HEK293 (cell line): ENCODE measurements around the gene FAM131B.

Source experiments
- CTCF ChIA-PET: fragments of 350-600 bp; formaldehyde crosslinking; extraction: SDS; loops from one replicate; lab custom pipeline; 2021; ENCODE audit warnings: antibody characterized with exemption; lab: Yijun Ruan, JAX
- POLR2A ChIA-PET: fragments of 300-600 bp; formaldehyde crosslinking; extraction: SDS; loops from one replicate; lab custom pipeline; 2020; ENCODE audit warnings: antibody characterized with exemption, inconsistent platforms; lab: Yijun Ruan, JAX
- H3K27ac ChIP-seq: fragments of 200-500 bp; sonication (Bioruptor generic); 2 replicates; pipeline ENCODE4 v1.5.1; 2014; ENCODE audit warnings: low read depth, low read length, control low read depth, inconsistent platforms; ENCODE audit errors: extremely low read depth
- H3K36me3 ChIP-seq, 2 experiments: fragments of 200-500 bp in 1 of 2; sonication (Bioruptor generic) in 1 of 2; 1 replicate in 1 of 2; 2 replicates in 1 of 2; pipeline ENCODE4 v1.5.1; 2014 to 2017; ENCODE audit warnings: inconsistent platforms in 2 of 2, low read length in 2 of 2; ENCODE audit not compliant: control insufficient read depth in 2 of 2, insufficient read depth in 1 of 2
- H3K4me1 ChIP-seq: fragments of 200-500 bp; sonication (Bioruptor generic); 2 replicates; pipeline ENCODE4 v1.5.1; 2014; ENCODE audit warnings: mild to moderate bottlenecking, low read length, inconsistent platforms; ENCODE audit not compliant: control insufficient read depth, insufficient read depth
- H3K4me3 ChIP-seq: 2 replicates; pipeline ENCODE4 v1.5.1; 2011; ENCODE audit warnings: low read depth, mild to moderate bottlenecking, control low read depth, low read length, moderate library complexity
- H3K9me3 ChIP-seq: fragments of 200-500 bp; sonication (Bioruptor generic); 2 replicates; pipeline ENCODE4 v1.5.1; 2014; ENCODE audit warnings: low read depth, low read length, inconsistent platforms; ENCODE audit not compliant: control insufficient read depth, insufficient read depth
- CTCF ChIP-seq: fragments of 450-650 bp; formaldehyde crosslinking; IDR thresholded peaks from 2 replicates; pipeline ENCODE4 v1.5.1; 2016; ENCODE audit warnings: missing biosample characterization, missing genetic modification characterization
- GLIS1 ChIP-seq: fragments of 450-650 bp; formaldehyde crosslinking; IDR thresholded peaks from 2 replicates; pipeline ENCODE4 v1.5.1; 2016; ENCODE audit warnings: missing biosample characterization, missing genetic modification characterization
- IKZF3 ChIP-seq: fragments of 450-650 bp; IDR thresholded peaks from 2 replicates; pipeline ENCODE4 v1.5.0; 2018; ENCODE audit warnings: missing biosample characterization, mild to moderate bottlenecking, missing genetic modification characterization, moderate library complexity
- KLF9 ChIP-seq: fragments of 450-650 bp; formaldehyde crosslinking; IDR thresholded peaks from 2 replicates; pipeline ENCODE4 v1.5.1; 2016; ENCODE audit warnings: missing biosample characterization, missing genetic modification characterization, low read depth
- PRDM1 ChIP-seq: fragments of 450-650 bp; formaldehyde crosslinking; IDR thresholded peaks from 2 replicates; pipeline ENCODE4; 2016; ENCODE audit warnings: missing biosample characterization, missing genetic modification characterization
- SETDB1 ChIP-seq: IDR thresholded peaks from one replicate; pipeline ENCODE4 v1.6.1; 2017; ENCODE audit warnings: mild to moderate bottlenecking, low read length, moderate library complexity, mixed read lengths; ENCODE audit not compliant: insufficient read length
- TCF7L2 ChIP-seq: IDR thresholded peaks from 2 replicates; pipeline ENCODE4 v1.6.1; 2011; ENCODE audit warnings: low read depth, mild to moderate bottlenecking, inconsistent platforms, low read length, moderate library complexity, borderline replicate concordance
- ZBTB7A ChIP-seq: fragments of 450-650 bp; formaldehyde crosslinking; IDR thresholded peaks from 2 replicates; pipeline ENCODE4 v1.5.1; 2016; ENCODE audit warnings: low read depth, missing biosample characterization, missing genetic modification characterization
- ZNF184 ChIP-seq: fragments of 450-650 bp; IDR thresholded peaks from 2 replicates; pipeline ENCODE4 v1.5.1; 2018; ENCODE audit warnings: missing biosample characterization, mild to moderate bottlenecking, missing genetic modification characterization
- ZNF350 ChIP-seq: fragments of 450-650 bp; formaldehyde crosslinking; IDR thresholded peaks from 2 replicates; pipeline ENCODE4 v1.5.0; 2017; ENCODE audit warnings: missing biosample characterization, mild to moderate bottlenecking, missing genetic modification characterization
- ZNF366 ChIP-seq: fragments of 450-650 bp; formaldehyde crosslinking; conservative IDR thresholded peaks from 2 replicates; pipeline ENCODE4 v1.5.1; 2016; ENCODE audit warnings: missing biosample characterization, missing genetic modification characterization
- ZNF416 ChIP-seq: fragments of 450-650 bp; formaldehyde crosslinking; IDR thresholded peaks from 2 replicates; pipeline ENCODE4 v1.5.1; 2016; ENCODE audit warnings: missing biosample characterization, missing genetic modification characterization
- ZNF433 ChIP-seq: fragments of 450-650 bp; formaldehyde crosslinking; IDR thresholded peaks from 2 replicates; pipeline ENCODE4 v1.5.1; 2016; ENCODE audit warnings: missing biosample characterization, missing genetic modification characterization, low read depth
- ZNF529 ChIP-seq: fragments of 450-650 bp; formaldehyde crosslinking; IDR thresholded peaks from 2 replicates; pipeline ENCODE4 v1.5.1; 2017; ENCODE audit warnings: missing genetic modification characterization, missing biosample characterization; ENCODE audit not compliant: insufficient replicate concordance
- ZNF585B ChIP-seq: fragments of 450-650 bp; formaldehyde crosslinking; IDR thresholded peaks from 2 replicates; pipeline ENCODE4 v1.5.1; 2016; ENCODE audit warnings: missing biosample characterization, missing genetic modification characterization
- ZNF596 ChIP-seq: fragments of 450-650 bp; IDR thresholded peaks from 2 replicates; pipeline ENCODE4 v1.5.0; 2018; ENCODE audit warnings: missing biosample characterization, mild to moderate bottlenecking, missing genetic modification characterization, moderate library complexity
- ZNF626 ChIP-seq: fragments of 450-650 bp; sonication (Bioruptor Pico); formaldehyde crosslinking; IDR thresholded peaks from 2 replicates; pipeline ENCODE4 v1.5.1; 2018; ENCODE audit warnings: missing biosample characterization, missing genetic modification characterization, inconsistent platforms
- ZNF629 ChIP-seq: fragments of 450-650 bp; formaldehyde crosslinking; IDR thresholded peaks from 2 replicates; pipeline ENCODE4 v1.5.1; 2017; ENCODE audit warnings: missing biosample characterization, missing genetic modification characterization
- ZNF660 ChIP-seq: fragments of 450-650 bp; IDR thresholded peaks from 2 replicates; pipeline ENCODE4 v1.5.1; 2018; ENCODE audit warnings: missing biosample characterization, mild to moderate bottlenecking, missing genetic modification characterization
- ZNF701 ChIP-seq: fragments of 450-650 bp; formaldehyde crosslinking; IDR thresholded peaks from 2 replicates; pipeline ENCODE4 v1.5.1; 2016; ENCODE audit warnings: missing biosample characterization, missing genetic modification characterization
- ZNF768 ChIP-seq: fragments of 450-650 bp; formaldehyde crosslinking; IDR thresholded peaks from 2 replicates; pipeline ENCODE4 v1.5.1; 2018; ENCODE audit warnings: missing biosample characterization, mild to moderate bottlenecking, missing genetic modification characterization
- ZNF785 ChIP-seq: fragments of 450-650 bp; formaldehyde crosslinking; IDR thresholded peaks from 2 replicates; pipeline ENCODE4 v1.5.1; 2016; ENCODE audit warnings: missing biosample characterization, missing genetic modification characterization
- ZNF837 ChIP-seq: fragments of 450-650 bp; formaldehyde crosslinking; IDR thresholded peaks from 2 replicates; pipeline ENCODE4 v1.5.1; 2016; ENCODE audit warnings: missing biosample characterization, missing genetic modification characterization
- TF ChIP-seq, protein P1 (sequence below): fragments of 450-650 bp; formaldehyde crosslinking; IDR thresholded peaks from 2 replicates; pipeline ENCODE4 v1.5.1; 2016; ENCODE audit warnings: missing biosample characterization, missing genetic modification characterization, low read depth

The FAM131B gene

DNA sequence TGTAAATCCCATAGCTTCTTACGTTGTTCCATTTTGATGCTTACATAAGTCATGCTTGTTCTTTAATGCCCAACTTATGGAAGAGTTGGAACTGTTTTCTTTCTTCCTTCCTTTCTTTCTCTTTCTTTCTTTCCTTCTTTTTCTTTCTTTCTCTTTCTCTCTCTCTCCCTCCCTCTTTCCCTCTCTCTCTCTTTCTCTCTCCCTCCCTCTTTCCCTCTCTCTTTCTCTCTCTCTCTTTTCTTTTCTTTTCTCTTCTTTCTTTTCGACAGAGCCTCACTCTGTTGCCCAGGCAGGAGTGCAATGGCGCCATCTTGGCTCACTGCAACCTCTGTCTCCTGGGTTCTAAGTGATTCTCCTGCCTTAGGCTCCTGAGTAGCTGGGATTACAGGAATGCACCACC lies 18.9 kb downstream of the FAM131B start:
- POLR2A ChIA-PET: no interaction called here
- H3K4me3 ChIP-seq: no peak overlapping the region

GRCh38 chr7:143341842-143342241 lies 20.7 kb downstream of the FAM131B start:
- Histone ChIP-seq H3K4me1 (no peaks in the 10 kb centered on the region), H3K4me3 (no peak overlapping the region), H3K36me3 (no peaks in the 10 kb centered on the region), H3K9me3 (no peaks in the 10 kb centered on the region), H3K27ac (no peak overlapping the region)
- POLR2A ChIA-PET: no interaction called here
- TF ChIP-seq SETDB1 (no peak), IKZF3 (tag by site-specific recombination) (no peak)
- CTCF ChIA-PET: no interaction called here

More for the DNA sequence above, 18.9 kb downstream of the FAM131B start:
- Histone ChIP-seq H3K27ac (no peak overlapping the region), H3K9me3 (no peaks in the 10 kb centered on the region), H3K36me3 (no peaks in the 10 kb centered on the region), H3K4me1 (no peaks in the 10 kb centered on the region)
- TF ChIP-seq ZNF585B (tag by site-specific recombination) (no peak), ZBTB7A (tag by site-specific recombination) (no peak), CTCF (tag by site-specific recombination) (no peak), ZNF184 (tag by site-specific recombination) (no peak), ZNF626 (tag by site-specific recombination) (no peak), TCF7L2 (no peak), ZNF785 (tag by site-specific recombination) (no peak), ZNF660 (tag by site-specific recombination) (no peak), ZNF629 (tag by site-specific recombination) (no peak), ZNF701 (tag by site-specific recombination) (no peak), SETDB1 (no peak), ZNF366 (tag by site-specific recombination) (peak; percentile 75), ZNF433 (tag by site-specific recombination) (no peak), ZNF837 (tag by site-specific recombination) (no peak), ZNF596 (tag by site-specific recombination) (peak; percentile 74; the same call in 1 of the 2 replicates), GLIS1 (tag by site-specific recombination) (no peak), PRDM1 (peak; percentile 51), ZNF768 (tag by site-specific recombination) (no peak), KLF9 (tag by site-specific recombination) (no peak), ZNF416 (tag by site-specific recombination) (no peak), ZNF350 (no peak), ZNF529 (tag by site-specific recombination) (no peak)
- TF ChIP-seq, protein P1, sequence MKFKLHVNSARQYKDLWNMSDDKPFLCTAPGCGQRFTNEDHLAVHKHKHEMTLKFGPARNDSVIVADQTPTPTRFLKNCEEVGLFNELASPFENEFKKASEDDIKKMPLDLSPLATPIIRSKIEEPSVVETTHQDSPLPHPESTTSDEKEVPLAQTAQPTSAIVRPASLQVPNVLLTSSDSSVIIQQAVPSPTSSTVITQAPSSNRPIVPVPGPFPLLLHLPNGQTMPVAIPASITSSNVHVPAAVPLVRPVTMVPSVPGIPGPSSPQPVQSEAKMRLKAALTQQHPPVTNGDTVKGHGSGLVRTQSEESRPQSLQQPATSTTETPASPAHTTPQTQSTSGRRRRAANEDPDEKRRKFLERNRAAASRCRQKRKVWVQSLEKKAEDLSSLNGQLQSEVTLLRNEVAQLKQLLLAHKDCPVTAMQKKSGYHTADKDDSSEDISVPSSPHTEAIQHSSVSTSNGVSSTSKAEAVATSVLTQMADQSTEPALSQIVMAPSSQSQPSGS (tag by site-specific recombination): no peak
- CTCF ChIA-PET: interaction anchor here (0.7 to 1.4 kb wide), 5 partner anchors 37 to 82 kb away, joined by 3 to 5 read pairs (median 4); no protein-coding TSS in a partner anchor
